Endothelial cell of umbilical vein (primary cell): Measurements from ENCODE around the gene APLP2.

Experiments used
- EZH2 ChIP-seq: IDR thresholded peaks from 2 replicates; pipeline ENCODE4 v1.6.1; 2012; ENCODE audit warnings: borderline replicate concordance, low read depth, mild to moderate bottlenecking, moderate library complexity, low read length, inconsistent platforms; ENCODE audit not compliant: severe bottlenecking
- FOS ChIP-seq: IDR thresholded peaks from 2 replicates; pipeline ENCODE4 v1.6.1; 2011; ENCODE audit warnings: mild to moderate bottlenecking, low read length, moderate library complexity, borderline replicate concordance; ENCODE audit not compliant: insufficient read depth
- GATA2 ChIP-seq: IDR thresholded peaks from 2 replicates; pipeline ENCODE4 v1.7.0; 2011; ENCODE audit warnings: low read depth, mild to moderate bottlenecking, moderate library complexity, mixed read lengths, low read length; ENCODE audit not compliant: insufficient read length, insufficient read depth
- JUN ChIP-seq: IDR thresholded peaks from 2 replicates; pipeline ENCODE4 v1.6.1; 2011; ENCODE audit warnings: borderline replicate concordance, low read depth; ENCODE audit not compliant: insufficient read length, insufficient read depth
- MYC ChIP-seq: IDR thresholded peaks from one replicate; pipeline ENCODE4 v1.6.1; 2011; ENCODE audit warnings: mild to moderate bottlenecking, low read depth, low read length
- POLR2A ChIP-seq: IDR thresholded peaks from 2 replicates; pipeline ENCODE4 v1.6.1; 2012; ENCODE audit warnings: low read depth, mild to moderate bottlenecking, control low read depth, low read length
- POLR2AphosphoS5 ChIP-seq: IDR thresholded peaks from 2 replicates; pipeline ENCODE4 v1.6.1; 2012; ENCODE audit warnings: low read depth, mild to moderate bottlenecking, control low read depth, low read length, moderate library complexity; ENCODE audit not compliant: insufficient read depth
- TF ChIP-seq, protein P1 (sequence below), 2 donors: IDR thresholded peaks; 1 replicate in 1 of 2; 2 replicates in 1 of 2; pipeline ENCODE4 v1.5.1; 2011; ENCODE audit warnings: low read length in 2 of 2, mild to moderate bottlenecking in 2 of 2, moderate library complexity in 2 of 2, control low read depth in 1 of 2, inconsistent platforms in 1 of 2, low read depth in 1 of 2; ENCODE audit not compliant: insufficient read depth in 1 of 2; ENCODE audit errors: extremely low read depth in 1 of 2
- TF ChIP-seq, protein P2 (sequence below): IDR thresholded peaks from 2 replicates; pipeline ENCODE4 v1.6.1; 2011; ENCODE audit not compliant: insufficient read depth, insufficient read length

DNA sequence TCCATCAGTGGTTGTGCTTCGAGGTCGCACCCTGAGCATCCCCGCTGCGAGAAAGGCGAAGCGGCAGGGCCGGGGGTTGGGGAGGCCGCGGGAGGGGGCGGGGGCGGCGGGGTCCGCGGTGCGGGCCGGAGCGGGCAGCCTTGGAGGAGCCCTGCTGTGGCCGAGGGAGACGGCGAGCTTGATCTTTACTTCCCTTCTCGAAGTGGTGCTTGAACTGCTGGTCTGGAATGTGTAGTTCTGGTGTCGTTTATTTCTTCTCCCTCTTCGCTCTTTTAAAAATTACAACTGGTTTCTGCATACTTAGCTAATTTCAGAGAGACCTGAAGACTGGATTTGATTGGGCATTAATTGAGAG lies 1.1 kb downstream of the APLP2 start:
- TF ChIP-seq, protein P1, sequence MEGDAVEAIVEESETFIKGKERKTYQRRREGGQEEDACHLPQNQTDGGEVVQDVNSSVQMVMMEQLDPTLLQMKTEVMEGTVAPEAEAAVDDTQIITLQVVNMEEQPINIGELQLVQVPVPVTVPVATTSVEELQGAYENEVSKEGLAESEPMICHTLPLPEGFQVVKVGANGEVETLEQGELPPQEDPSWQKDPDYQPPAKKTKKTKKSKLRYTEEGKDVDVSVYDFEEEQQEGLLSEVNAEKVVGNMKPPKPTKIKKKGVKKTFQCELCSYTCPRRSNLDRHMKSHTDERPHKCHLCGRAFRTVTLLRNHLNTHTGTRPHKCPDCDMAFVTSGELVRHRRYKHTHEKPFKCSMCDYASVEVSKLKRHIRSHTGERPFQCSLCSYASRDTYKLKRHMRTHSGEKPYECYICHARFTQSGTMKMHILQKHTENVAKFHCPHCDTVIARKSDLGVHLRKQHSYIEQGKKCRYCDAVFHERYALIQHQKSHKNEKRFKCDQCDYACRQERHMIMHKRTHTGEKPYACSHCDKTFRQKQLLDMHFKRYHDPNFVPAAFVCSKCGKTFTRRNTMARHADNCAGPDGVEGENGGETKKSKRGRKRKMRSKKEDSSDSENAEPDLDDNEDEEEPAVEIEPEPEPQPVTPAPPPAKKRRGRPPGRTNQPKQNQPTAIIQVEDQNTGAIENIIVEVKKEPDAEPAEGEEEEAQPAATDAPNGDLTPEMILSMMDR (IDR thresholded peaks at IDR 0.05; ENCODE audit: extremely low read depth in 1 of 2, insufficient read depth in 1 of 2, low read depth in 1 of 2, low read length in 2 of 2) = no peak
- TF ChIP-seq POLR2A = no peak
- no peak for TF ChIP-seq POLR2AphosphoS5
- no peak for TF ChIP-seq EZH2
- no peak for TF ChIP-seq GATA2
- TF ChIP-seq MYC = no peak
- TF ChIP-seq, protein P2, sequence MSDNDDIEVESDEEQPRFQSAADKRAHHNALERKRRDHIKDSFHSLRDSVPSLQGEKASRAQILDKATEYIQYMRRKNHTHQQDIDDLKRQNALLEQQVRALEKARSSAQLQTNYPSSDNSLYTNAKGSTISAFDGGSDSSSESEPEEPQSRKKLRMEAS = no peak
- no peak for TF ChIP-seq JUN
- no peak for TF ChIP-seq FOS
